Fibroblast of peridontal ligament (primary cell): ENCODE measurements around the gene TBCC.
A peak's percentile ranks its signal among the peaks of the same experiment; 100 is the strongest.
"Not testable (repeated sequence)": the region's sequence is repeated elsewhere in the genome, so short reads cannot be mapped to it uniquely, and the experiment has no call there.

Experiments used
- DNase-seq: peaks from one replicate; pipeline ENCODE4 v3.0.0-alpha.2; 2010; ENCODE audit errors: extremely low read depth

TBCC gene

DNA sequence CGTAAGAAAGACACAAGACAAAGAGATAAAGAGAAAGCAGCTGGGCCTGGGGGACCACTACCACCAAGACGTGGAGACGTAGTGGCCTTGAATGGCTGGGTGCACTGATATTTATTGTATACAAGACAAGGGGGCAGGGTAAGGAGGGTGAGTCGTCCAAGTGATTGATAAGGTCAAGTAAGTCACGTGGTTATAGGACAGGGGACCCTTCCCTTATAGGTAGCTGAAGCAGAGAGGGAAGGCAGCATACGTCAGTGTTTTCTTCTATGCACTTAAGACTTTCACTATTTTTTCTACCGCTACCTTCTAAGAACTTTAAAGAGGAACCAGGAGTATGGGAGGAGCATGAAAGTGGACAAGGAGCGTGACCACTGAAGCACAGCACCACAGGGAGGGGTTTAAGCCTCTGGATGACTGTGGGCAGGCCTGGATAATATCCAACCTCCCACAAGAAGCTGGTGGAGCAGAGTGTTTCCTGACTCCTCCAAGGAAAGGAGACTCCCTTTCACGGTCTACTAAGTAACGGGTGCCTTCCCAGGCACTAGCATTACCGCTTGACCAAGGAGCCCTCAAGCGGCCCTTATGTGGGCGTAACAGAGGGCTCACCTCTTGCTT lies 11.9 kb downstream of the TBCC start:
- not testable (repeated sequence) for DNase-seq

DNA sequence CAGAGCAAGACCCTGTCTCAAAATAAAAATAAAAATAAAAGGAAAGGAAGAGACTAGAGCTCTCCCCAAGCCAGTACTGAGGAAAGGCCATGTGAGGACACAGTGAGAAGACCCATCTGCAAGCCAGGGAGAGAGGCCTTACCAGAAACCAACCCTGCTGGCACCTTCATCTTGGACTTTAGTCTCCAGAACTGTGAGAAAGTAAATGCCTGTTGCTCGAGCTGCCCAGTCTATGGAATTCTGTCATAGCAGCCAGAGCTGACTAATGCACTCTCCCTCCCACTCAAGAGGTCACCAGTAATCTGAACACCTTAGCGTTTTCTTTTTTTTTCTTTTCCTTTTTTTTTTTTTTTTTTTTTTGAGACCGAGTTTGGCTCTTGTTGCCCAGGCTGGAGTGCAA lies 16.2 kb downstream of the TBCC start:
- no peak for DNase-seq

DNA sequence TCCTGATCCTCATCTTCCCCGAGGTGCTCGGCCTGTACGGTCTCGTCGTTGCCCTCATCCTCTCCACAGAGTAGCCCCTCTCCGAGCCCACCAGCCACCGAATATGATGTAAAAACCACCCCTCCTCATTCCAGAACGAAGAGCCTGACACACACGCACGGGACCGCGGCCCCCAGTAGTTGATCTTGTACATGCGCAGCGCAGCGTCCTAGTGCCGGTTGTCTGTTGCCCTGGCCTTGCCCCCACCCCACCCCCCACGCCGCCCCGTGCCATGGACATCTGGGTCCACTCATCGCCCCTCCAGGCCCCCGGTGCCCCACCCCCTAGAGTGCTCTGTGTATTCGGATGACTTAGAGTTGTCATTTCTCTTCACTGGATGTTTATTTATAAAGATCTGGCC lies 18.3 kb downstream of the TBCC start:
- no peak for DNase-seq

DNA sequence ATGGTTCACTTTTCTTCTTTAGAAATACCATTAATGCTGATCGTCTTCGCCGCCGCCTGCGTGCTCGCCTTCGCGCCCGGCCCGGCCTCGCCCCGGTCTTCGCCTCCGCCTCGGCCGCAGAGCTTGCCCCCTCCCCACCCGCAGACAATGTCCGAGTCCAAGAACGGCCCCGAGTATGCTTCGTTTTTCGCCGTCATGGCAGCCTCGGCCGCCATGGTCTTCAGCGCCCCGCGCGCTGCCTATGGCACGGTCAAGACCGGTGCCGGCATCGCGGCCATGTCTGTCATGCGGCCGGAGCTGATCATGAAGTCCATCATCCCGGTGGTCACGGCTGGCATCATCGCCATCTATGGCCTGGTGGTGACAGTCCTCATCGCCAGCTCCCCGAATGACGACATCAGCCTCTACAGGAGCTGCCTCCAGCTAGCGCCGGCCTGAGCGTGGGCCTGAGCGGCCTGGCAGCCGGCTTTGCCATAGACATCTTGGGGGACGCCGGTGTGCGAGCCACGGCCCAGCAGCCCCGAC lies 18.8 kb downstream of the TBCC start:
- DNase-seq: no peak

DNA sequence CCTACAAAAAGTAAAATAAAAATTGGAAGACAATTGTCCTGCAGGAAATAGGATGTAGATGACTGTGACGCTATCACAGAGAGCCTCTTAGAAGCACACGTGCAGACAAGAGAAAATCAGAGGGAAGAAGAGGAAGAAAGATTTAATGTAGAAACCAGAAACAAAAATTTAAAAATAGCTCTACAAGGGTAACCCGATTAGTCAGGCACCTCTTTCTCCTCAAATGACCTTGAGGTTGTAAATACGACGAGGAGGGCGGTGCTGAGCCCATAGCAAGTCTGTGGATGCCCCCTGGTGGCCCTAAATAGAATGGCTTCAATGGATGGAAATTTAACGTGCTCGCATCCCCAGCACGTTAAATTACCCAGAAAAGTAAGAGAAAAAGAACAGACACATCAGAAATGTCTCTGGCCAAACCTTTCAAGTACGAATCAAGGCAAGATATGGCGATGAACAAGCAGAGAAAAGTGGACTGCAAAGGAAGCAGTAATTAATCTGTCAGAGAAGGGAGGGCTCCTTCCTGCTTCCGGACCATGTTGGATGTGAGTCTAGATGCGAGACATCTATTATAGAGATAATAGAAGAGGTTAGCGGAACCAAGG lies 19.3 kb downstream of the TBCC start:
- DNase-seq: peak; percentile 94

DNA sequence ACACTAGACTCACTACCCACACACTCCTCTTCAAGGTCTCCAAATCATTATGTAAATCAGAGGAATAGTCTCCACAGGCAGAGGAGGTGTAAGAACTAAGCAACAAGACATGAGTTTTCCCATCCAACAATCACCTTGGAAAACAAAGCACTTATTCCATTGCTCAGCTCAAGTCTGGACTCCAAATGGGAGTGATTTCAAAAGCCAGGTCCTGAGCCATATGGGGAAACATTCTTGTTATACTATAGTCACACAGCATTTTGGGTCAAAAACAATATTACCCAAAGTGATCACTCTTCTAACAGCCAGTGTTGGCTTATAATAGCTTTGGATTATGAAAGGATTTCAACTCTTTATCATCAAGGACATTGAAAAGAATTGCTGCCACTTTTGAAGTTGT lies 19.9 kb downstream of the TBCC start:
- no peak for DNase-seq

DNA sequence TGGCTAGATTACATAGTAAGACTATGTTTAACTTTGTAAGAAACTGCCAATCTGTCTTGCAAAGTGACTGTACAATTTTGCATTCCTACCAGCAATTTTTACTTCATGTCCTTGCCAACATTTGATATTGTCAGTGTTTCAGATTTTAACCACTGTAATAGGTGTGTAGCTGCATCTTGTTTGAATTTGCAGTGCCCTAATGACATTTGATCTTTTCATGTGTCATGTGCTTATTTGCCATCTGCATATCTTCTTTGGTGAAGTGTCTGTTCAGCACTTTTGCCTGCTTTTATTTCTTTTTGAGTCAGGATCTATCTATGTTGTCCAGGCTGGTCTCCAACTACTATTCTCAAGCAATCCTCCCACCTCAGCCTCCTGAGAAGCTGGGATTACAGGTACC lies 21.1 kb downstream of the TBCC start:
- DNase-seq: no peak

DNA sequence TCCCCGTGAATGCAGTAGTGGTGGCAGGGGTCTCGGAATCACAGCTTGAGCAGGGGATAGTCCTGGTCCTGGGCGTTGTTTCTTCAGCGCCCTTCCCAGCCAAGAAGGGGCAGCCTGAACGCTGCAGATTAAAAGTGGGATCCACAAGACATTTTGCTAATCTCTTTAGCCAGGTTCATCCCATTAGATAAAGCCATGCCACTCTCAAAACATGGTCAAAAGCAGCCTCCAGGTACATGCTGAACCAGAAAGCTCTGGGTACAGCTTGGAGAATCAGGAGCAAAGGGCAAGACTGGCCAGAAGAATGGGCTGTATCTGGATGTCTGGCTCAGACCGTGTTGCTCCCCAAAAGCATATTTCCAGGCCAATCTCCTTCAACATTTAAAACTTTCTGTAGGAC lies 23.4 kb downstream of the TBCC start, which contains the start of gene PRPH2:
Gene PRPH2 (minus strand): TSS at position 101 of the 400 bp plus-strand sequence. CDS start 263 bp downstream, outside the sequence.
- DNase-seq: no peak

DNA sequence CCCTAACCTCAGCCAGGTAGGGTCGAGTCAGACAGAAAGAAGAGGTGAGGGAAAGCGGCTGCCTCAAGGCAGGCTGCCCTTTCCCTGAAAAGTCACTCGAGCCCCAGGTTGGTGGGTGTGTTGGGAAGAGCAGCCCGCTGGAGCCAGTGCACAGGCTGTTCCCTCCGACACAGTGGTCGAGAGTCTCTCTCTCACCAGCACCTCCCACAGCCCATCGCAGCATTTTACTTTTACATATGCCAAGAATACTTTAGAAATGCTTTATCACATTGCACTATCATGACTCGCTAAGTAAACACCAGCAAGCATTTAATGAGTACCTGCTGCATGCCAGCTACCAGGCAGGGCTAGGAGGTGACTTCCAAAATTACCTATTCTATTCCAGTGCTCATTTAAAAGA lies 25.2 kb downstream of the TBCC start:
- DNase-seq: no peak

DNA sequence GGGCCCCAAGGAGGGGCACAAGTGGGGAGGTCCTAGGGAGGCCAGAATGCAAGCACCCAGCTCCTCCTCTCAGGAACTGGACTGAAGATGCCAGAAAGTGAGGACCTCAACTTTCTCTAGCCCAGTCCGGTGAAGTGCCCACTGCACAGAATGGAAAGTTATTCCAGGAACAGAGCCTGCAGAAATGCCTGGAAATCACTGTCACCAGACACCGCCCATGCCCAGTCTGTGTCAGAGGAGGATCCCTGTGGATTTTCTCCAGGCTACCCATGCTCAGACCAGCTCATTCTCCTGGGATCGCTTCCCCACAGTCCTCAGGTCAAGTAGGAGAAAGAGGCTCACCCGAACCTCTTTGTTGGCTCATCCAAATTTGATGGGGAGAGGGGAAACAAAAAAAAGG lies 30.0 kb downstream of the TBCC start:
- DNase-seq: no peak

DNA sequence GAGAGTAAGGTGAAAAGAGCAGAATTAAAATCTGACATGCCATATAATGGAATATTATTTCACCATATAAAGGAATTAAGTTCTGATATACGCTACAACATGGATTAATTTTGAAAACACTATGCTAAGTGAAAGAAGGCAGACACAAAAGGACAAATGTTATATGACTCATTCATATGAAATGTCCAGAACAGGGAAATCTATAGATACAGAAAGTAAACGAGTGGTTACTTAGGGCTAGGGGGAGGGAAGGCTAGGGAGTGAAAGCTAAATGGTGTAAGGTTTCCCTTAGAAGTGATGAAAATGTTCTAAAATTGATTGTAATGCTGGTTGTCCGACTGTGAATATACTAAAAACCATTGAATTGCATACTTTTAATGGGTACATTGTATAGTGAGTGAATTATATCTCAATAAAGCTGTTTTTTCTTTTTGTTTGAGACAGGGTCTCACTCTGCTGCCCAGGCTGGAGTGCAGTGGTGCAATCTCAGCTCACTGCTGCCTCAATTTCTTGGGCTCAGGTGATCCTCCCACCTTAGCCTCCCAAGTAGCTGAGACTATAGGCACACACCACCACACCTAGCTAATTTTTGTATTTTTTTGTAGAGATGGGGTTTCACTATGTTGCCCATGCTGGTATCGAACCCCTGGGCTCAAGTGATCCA lies 31.7 kb downstream of the TBCC start:
- peak; percentile 46 for DNase-seq

DNA sequence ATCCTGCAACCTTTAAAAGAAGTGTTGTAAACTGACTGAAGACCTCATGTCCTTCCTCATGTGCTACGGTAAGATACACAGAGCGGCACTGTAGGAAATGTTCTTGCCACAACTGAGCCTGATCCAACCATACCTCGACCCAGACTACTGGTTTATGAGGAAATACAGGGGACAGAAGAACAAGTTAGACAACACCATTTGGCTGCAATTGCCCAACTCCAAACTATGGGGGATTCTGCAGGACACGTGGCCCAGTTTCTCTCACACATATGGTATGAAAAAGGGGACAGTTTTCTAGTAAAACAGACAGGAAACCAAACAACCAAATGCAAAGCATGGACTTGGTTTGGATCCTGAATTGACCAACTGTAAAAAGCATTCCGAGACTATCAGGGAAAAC lies 34.0 kb downstream of the TBCC start:
- DNase-seq: no peak

DNA sequence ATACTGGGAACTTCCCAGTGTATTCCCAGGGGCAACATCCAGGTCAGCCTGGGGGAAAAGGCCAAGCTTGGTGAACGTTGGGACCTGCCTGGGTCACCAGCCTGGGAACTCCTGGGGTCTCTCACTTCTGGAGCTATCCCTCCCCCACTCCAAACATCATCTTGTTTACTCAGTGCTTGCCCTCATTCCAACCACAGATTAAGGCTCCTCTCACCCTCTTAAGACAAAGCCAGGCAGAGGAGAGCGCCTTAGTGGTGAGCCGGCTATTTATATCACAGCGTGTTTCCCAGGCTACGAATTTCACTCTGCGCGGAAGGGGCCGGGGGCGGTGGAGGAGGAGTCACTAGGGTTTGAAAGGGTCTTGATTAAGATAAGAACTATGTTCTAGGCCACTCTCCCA lies 35.6 kb downstream of the TBCC start:
- DNase-seq: peak; percentile 47

DNA sequence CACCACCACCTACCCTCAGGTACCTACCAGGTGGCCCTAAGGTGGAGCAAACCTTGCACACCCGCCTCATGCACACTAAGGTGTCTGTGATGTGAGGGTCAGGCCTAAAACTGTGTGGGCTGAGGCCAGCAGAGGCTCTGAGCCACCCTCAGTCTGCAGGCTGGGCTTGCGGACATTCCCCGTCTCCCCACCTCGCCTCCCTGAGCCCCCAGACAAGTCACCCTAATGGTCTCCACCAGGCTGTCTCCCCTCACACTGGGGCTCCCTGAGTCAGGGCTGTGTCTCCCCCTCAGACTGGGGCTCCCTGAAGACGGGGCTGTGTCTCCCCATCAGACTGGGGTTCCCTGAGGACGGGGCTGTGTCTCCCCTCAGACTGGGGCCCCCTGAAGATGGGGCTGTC lies 36.0 kb downstream of the TBCC start:
- DNase-seq: no peak

DNA sequence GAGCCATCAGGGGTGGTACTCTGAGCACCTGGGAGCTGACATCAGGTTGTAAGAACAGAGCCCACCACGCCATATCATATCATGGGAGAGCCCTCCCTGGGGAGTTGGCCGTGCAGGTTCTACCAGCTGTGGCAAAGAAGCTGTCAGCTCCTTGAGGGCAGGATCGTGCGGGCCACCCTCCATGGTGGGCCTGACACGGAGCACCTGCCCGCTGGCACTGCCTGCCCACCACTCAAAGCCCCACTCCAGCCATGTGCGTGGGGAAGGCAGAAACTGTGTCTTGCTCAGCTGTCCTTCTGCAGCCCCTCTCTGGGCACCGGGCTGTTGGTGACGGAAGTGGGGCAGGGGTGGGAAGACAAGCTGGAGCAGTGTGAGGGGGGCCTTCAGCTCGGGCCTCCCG lies 37.8 kb downstream of the TBCC start:
- no peak for DNase-seq

DNA sequence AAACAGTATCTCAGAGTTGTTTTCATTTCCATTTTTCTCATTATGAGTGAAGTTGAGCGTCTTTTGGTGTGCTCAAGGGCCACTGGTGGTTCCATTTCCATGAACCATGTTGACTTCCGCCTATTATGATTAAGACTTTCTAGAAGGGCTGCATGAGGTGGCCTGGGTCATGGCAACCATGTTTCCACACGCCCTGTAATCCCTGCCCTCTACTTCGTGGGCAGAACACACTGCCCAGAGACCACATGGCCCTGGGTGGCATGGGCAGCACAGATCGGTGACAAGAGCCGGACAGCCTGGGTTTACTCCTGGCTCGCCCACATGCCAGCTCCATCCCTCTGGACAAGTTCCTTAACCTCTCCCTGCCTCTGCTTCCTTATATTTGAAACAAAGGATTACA lies 38.3 kb downstream of the TBCC start:
- DNase-seq: no peak

DNA sequence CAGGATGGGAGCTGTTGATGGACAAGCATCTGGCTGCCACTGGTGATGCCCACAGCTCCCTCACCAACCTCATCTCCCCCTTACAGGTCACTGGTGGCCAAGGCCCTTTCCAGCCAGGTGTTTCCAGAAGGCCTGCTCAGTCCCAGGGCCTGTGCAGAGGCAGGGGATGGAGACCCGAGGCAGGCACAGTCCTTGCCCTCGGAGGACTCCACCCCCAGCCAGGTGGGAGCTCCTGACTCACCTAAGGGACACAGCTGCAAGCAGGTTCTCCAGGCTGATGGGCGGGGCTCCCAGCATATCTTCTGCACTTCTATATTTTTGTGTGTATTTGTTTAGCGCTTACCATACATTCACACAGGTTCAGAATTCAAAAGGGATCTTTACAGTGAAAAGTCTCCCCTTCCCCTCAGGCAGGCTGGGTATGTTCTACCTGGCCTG lies 40.9 kb downstream of the TBCC start:
- DNase-seq: no peak

DNA sequence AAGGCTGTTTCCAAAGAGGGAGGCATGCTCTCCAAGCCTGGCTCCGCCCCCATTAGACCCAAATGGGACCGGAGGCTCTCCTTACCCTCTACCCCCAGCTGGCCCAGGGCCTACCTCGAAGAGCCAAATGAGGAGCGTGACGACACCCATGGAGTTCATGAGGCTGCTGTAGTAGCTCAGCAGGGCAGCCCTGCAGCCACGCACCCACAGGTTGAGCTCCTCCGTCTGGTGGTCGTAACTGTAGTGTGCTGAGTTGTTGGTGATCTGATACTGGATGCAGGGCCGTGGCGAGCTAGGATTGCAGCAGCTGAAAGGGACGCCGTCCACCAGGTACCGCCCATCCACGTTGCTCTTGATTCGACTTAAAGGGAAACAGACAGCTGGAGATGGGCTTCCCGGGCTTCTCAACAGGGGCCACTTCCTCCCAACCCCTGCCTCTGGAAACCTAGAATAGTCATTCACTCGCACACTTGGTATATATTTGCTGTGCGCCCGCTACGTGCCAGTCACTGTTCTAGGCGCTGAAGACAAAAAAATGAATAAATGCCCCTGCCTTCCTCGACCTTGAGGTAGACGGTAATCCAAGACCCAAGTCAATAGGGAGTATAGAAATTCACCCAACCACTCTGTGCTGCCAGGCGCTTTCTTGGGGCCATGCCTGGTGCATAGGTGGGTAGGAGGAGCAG lies 41.5 kb downstream of the TBCC start:
- peak; percentile 31 for DNase-seq

DNA sequence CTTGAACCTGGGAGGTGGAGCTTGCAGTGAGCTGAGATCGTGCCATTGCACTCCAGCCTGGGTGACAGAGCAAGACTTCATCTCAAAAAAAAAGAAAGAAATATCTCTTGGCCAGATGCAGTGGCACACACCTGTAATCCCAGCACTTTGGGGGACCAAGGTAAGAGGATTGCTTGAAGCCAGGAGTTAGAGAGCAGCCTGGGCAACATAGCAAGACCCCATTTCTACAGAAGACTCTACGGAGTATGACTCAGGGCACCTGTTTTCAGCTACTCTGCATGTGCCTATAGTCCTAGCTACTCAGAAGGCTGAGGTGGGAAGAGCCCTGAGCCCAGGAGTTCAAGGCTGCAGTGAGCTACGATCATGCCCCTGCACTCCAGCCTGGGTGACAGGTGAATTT lies 43.1 kb downstream of the TBCC start:
- not testable (repeated sequence) for DNase-seq

DNA sequence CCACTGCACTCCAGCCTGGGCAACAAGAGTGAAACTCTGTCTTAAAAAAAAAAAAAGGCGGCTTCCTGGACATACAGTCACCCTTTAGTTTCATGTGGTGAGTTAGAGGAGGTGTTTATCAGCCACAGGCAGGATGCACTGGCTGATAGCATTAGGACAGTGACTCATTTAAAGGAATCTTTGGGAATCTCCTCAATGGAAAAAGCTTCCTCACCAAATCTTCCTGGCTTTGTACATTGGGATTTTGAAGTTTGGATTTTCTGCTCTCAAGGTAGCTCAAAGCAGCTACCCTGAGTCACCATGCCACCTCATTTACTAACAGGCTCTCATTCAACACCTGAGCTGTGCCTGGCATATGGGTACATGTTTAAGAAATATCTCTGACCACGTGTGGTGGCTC lies 43.7 kb downstream of the TBCC start:
- DNase-seq: no peak

DNA sequence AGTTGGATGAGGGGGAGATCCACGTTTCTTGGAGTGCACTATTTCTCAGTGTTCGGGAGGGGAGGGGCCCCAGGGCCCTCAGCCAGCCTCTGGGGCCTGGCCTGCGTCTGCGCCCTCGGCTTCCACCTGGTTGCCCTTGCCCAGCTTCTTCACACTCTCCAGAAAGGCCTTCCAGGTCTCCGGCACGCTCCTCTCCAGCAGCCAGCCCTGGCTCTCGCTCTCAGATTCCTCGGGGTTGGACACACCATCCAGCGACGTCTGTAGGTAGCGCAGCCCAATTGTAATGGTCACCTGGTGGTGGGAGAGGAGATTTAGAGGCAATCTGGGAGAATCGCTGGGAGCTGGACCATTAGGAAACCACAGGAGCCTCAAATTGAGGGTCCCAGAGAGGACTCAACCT lies 47.7 kb downstream of the TBCC start:
- no peak for DNase-seq

DNA sequence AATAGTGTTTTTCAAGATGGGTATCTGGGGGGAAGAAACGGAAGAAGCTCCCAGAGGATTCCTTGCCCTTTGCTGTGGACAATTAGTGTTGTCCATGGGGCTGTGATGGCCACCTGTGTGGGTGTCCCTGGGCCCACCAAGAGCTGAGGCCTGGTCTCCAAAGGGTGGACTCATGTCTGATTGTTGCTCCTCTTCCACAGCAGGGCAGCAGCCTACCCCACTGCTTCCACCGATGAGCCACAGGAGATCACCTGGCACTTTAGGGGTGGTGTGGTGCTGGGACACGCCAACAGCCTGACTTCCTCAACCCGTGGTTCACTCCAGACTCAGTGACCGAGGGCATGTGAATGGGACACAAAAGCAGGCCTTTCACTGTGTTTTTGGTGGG lies 48.6 kb downstream of the TBCC start:
- no peak for DNase-seq
